GM12872 (cell line): ENCODE results near the gene CRYZL1.

Experiments used
- TF ChIP-seq, protein P1 (sequence below): IDR thresholded peaks from 3 replicates; pipeline ENCODE4 v1.5.1; 2011; ENCODE audit warnings: low read depth, mild to moderate bottlenecking, low read length, moderate library complexity; ENCODE audit not compliant: insufficient read depth

The CRYZL1 gene

GRCh38 chr21:33668620-33669019, 27.1 kb upstream of the CRYZL1 start:
- TF ChIP-seq, protein P1, sequence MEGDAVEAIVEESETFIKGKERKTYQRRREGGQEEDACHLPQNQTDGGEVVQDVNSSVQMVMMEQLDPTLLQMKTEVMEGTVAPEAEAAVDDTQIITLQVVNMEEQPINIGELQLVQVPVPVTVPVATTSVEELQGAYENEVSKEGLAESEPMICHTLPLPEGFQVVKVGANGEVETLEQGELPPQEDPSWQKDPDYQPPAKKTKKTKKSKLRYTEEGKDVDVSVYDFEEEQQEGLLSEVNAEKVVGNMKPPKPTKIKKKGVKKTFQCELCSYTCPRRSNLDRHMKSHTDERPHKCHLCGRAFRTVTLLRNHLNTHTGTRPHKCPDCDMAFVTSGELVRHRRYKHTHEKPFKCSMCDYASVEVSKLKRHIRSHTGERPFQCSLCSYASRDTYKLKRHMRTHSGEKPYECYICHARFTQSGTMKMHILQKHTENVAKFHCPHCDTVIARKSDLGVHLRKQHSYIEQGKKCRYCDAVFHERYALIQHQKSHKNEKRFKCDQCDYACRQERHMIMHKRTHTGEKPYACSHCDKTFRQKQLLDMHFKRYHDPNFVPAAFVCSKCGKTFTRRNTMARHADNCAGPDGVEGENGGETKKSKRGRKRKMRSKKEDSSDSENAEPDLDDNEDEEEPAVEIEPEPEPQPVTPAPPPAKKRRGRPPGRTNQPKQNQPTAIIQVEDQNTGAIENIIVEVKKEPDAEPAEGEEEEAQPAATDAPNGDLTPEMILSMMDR = no peak

- TF ChIP-seq, protein P1 = no peak
Measured at GRCh38 chr21:33668180-33668579, 26.6 kb upstream of the CRYZL1 start.

DNA sequence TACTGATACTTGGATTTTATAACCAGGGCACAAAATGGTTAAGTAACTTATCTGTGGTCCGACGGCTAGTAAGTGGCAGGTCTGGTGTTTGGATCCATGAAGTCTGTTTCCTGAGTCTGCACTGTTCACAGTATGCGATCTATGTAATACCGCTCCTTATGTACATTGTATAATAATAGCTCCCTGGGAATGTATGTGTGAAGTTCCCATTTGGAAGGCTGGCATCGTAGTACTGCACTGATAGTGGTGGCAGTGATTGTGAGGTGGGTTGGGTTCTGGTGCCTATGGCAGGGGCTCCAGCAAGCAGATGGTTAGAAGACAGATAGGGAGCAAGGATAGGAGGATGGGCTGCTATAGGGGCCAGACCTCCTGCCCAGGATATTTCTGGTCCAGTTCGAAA, 26.1 kb upstream of the CRYZL1 start:
- TF ChIP-seq, protein P1 = no peak

GRCh38 chr21:33666153-33666552, 24.6 kb upstream of the CRYZL1 start:
- TF ChIP-seq, protein P1 = no peak

DNA sequence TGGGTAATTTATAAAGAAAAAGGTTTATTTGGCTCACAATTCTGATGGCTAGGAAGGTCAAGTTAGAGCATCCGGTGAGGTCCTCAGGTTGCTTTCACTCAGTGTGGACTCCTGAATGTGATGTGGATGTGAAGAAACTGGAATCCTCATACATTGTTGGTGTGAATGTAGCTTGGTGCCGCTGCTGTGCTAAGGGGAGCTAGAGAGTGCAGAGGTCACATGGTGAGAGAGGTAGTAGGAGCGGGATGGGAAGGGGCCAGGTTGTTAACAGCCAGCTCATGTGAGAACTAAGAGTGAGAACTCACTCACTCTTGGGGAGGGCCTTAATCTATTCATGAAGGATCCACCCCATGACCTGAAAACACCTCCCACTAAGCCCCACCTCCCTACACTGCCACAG, 22.6 kb upstream of the CRYZL1 start:
- TF ChIP-seq, protein P1 = no peak

DNA sequence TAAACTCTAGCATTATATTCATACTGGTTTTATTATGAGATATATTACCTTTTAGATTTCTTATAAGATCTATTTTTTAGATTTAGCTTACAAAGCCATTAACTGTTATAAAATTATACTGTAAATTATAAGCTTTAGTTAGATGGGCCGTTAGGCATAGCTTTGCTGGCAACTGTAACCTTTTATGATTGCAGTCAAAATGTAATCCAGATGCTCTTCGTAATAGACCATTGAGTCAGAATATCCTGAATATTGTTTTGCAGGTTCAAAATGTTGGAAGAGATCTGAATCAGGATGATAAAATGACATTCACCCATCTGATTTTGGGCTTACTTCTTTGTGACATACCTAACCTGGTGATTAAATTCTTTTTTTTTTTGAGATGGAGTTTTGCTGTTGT, 21.7 kb upstream of the CRYZL1 start:
- TF ChIP-seq, protein P1 = no peak

DNA sequence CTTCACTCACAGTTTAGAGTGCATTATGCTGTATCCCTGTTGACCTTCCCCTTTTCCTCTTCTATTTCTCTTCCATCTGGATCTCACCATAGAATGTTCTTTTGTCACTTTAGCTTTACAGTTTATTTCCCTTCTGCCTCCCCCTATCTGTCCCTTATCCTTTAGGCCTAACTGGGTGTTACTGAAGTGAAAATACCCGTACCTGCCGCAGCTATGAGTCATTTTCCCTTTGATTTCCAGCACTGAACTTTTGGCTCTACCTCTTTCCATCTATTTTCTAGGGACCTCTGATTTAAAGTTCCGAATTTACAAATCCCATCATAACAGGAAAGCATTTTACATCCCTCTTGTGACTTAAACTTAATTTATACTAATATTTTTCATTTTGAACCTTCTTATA, 20.5 kb upstream of the CRYZL1 start:
- TF ChIP-seq, protein P1 = no peak

DNA sequence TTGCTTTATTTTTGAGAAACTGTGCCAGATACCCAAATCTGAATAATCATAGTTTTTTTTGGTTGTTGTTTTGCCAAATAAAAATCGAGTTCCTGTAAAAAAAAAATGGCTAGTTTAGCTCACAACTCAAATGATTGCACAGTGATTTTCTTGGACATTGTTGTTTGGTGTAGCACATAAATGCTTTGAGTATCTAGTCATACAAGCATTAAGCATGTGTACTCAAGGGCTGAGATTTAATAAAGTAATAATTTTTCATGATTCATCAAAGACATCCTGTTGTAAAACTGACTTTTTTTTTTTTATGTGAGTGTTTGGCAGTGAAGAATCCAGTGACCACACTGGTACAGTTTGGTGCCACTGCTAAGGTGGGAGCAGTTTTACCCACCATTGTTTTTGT, 19.6 kb upstream of the CRYZL1 start:
- TF ChIP-seq, protein P1 = no peak
